Measurements from ENCODE around the gene STAG1. TPM values are rescaled to one million over a fixed set of nuclear protein-coding genes. Genes with fewer than 3 reads are reported as not detected.
A peak's percentile ranks its signal among the peaks of the same experiment; 100 is the strongest.

Gene STAG1
- total and polyA plus RNA-seq, 9 of the 15 experiments (the other 6 are each of a cell fraction or from before 2014, with no cell fraction given): 2.7 to 17.7 (median 8.8) TPM

DNA sequence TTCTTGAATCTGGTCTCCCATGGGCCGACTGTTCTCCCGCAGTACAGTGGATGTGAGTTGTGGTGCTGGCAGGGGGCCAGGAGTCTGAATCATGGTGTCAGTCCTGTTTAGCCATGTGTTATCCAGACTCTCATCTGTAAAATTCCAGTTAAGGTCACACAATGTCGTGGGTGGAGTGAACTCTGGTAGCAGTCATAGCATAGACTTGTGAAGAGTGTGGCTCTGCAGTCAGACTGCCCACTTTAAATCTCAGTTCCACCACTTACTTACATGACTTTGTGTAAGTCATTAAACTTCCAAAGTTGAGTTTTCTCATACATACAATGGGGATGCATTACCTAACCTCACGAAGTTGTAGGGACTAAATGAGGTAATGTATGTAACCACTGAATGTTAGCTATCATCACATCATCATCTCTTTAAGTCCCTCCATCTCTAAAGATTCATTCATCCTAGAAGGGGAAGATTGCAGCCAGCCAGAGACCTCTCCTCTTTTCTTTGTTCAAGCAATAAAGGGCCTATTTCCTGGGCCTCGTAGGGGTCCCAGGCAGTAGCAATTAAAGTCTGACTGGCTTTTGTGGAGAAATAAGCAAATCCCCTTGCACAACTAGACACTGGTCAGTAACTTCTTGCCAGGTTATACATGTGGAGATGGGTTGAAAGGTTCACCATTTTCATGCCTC, 408.2 kb downstream of the STAG1 start (continued):
- TF ChIP-seq ZBTB9 (CRISPR knock-in tag; IDR thresholded peaks at IDR 0.05) (no peak), DPF2 (IDR thresholded peaks at IDR 0.05) (peak; percentile 81), ZNF699 (CRISPR knock-in tag; IDR thresholded peaks at IDR 0.05; ENCODE audit: insufficient replicate concordance) (no peak), ZNF57 (CRISPR knock-in tag; IDR thresholded peaks at IDR 0.05) (no peak), KAT2B (IDR thresholded peaks at IDR 0.05; ENCODE audit: low read depth, low read length) (no peak), SRSF1 (IDR thresholded peaks at IDR 0.05; ENCODE audit: low read depth, low read length) (no peak), ZBTB1 (CRISPR knock-in tag; IDR thresholded peaks at IDR 0.05; ENCODE audit: borderline replicate concordance, low read depth) (no peak), BRD9 (IDR thresholded peaks at IDR 0.05; ENCODE audit: low read depth, partially characterized antibody) (no peak), KAT7 (CRISPR knock-in tag; IDR thresholded peaks at IDR 0.05; ENCODE audit: borderline replicate concordance) (no peak), XRCC3 (IDR thresholded peaks at IDR 0.05) (no peak), FOSL1 (tag; conservative IDR thresholded peaks at IDR 0.05) (peak; percentile 84), PTBP1 (IDR thresholded peaks at IDR 0.05; ENCODE audit: low read depth, low read length) (no peak), SMAD2 (IDR thresholded peaks at IDR 0.05; ENCODE audit: low read depth, low read length) (no peak), ZC3H4 (CRISPR knock-in tag; IDR thresholded peaks at IDR 0.05; ENCODE audit: borderline replicate concordance) (no peak), ZSCAN32 (CRISPR knock-in tag; IDR thresholded peaks at IDR 0.05) (no peak), ZNF592 (IDR thresholded peaks at IDR 0.05) (peak; percentile 84), ZNF395 (CRISPR knock-in tag; IDR thresholded peaks at IDR 0.05) (0 out of 2 replicates have a peak, but pooled peaks have one; percentile 37), CEBPB (tag; IDR thresholded peaks at IDR 0.05) (no peak), ESRRA (IDR thresholded peaks at IDR 0.05; ENCODE audit: borderline replicate concordance, low read depth) (peak; percentile 91)
- TF ChIP-seq, protein P1, sequence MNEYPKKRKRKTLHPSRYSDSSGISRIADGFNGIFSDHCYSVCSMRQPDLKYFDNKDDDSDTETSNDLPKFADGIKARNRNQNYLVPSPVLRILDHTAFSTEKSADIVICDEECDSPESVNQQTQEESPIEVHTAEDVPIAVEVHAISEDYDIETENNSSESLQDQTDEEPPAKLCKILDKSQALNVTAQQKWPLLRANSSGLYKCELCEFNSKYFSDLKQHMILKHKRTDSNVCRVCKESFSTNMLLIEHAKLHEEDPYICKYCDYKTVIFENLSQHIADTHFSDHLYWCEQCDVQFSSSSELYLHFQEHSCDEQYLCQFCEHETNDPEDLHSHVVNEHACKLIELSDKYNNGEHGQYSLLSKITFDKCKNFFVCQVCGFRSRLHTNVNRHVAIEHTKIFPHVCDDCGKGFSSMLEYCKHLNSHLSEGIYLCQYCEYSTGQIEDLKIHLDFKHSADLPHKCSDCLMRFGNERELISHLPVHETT (CRISPR knock-in tag; conservative IDR thresholded peaks at IDR 0.05 in 1 of 2, IDR thresholded peaks at IDR 0.05 in 1 of 2): 0 out of 4 replicates have a peak, but pooled peaks of 1 of the 2 experiments have one; percentile 22

Data from K562 (cell line).